ENCODE data around the gene ANKRD1.

- no peak for TF ChIP-seq CTCF (conservative IDR thresholded peaks at IDR 0.05 in 1 of 2, IDR thresholded peaks at IDR 0.05 in 1 of 2; ENCODE audit: low read depth in 1 of 2, low read length in 2 of 2)
- TF ChIP-seq EZH2 (IDR thresholded peaks at IDR 0.05; ENCODE audit: low read length, missing control alignments) = no peak
Observed at GRCh38 chr10:90969947-90970673, 49.2 kb upstream of the ANKRD1 start.

Measured in fibroblast of lung (primary cell).